GM06990 (cell line): Measurements from ENCODE around the gene MAML3.

Experiments used
- DNase-seq: peaks from one replicate; pipeline ENCODE4 v3.0.0-alpha.2; 2011; ENCODE audit not compliant: insufficient read length; ENCODE audit errors: extremely low read depth
- H3K27me3 ChIP-seq: replicated peaks from 2 replicates; pipeline ENCODE4 v1.6.0; 2011; ENCODE audit warnings: low read length; ENCODE audit not compliant: control insufficient read depth, insufficient read depth
- H3K36me3 ChIP-seq: 2 replicates; pipeline ENCODE4 v1.5.1; 2011; ENCODE audit warnings: low read length; ENCODE audit not compliant: control insufficient read depth, insufficient read depth
- H3K4me3 ChIP-seq: replicated peaks from 2 replicates; pipeline ENCODE4 v1.5.1; 2011; ENCODE audit warnings: low read depth, mild to moderate bottlenecking, control low read depth, low read length
- TF ChIP-seq, protein P1 (sequence below): IDR thresholded peaks from 2 replicates; pipeline ENCODE4 v1.5.1; 2011; ENCODE audit warnings: low read length, control low read depth, mild to moderate bottlenecking, inconsistent platforms; ENCODE audit not compliant: insufficient read depth, poor library complexity, severe bottlenecking

Gene MAML3

DNA sequence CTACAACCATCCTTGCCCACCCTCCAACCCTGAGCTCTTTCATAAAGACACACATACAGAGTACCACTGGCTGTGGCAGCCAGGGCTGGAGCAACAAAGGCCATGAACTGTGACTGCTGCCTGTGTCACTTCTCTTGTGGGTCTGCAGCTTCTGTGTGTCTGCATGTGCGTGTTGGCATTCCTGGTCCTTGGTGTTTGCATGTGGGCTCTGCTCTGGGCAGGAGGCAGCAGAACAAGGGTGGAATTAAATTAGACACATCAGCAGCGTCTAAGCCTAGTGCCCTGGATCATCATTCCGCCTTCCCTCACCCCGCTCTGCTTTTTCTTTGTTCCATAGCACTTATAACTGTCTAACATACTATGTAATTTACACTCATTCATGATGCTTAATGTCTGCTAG lies 330.6 kb downstream of the MAML3 start:
- Histone ChIP-seq H3K4me3 (no peak overlapping the region), H3K27me3 (no peaks in the 10 kb centered on the region; the same call in none of the 2 replicates), H3K36me3 (no peaks in the 10 kb centered on the region)
- no peak for DNase-seq
- TF ChIP-seq, protein P1, sequence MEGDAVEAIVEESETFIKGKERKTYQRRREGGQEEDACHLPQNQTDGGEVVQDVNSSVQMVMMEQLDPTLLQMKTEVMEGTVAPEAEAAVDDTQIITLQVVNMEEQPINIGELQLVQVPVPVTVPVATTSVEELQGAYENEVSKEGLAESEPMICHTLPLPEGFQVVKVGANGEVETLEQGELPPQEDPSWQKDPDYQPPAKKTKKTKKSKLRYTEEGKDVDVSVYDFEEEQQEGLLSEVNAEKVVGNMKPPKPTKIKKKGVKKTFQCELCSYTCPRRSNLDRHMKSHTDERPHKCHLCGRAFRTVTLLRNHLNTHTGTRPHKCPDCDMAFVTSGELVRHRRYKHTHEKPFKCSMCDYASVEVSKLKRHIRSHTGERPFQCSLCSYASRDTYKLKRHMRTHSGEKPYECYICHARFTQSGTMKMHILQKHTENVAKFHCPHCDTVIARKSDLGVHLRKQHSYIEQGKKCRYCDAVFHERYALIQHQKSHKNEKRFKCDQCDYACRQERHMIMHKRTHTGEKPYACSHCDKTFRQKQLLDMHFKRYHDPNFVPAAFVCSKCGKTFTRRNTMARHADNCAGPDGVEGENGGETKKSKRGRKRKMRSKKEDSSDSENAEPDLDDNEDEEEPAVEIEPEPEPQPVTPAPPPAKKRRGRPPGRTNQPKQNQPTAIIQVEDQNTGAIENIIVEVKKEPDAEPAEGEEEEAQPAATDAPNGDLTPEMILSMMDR = no peak

DNA sequence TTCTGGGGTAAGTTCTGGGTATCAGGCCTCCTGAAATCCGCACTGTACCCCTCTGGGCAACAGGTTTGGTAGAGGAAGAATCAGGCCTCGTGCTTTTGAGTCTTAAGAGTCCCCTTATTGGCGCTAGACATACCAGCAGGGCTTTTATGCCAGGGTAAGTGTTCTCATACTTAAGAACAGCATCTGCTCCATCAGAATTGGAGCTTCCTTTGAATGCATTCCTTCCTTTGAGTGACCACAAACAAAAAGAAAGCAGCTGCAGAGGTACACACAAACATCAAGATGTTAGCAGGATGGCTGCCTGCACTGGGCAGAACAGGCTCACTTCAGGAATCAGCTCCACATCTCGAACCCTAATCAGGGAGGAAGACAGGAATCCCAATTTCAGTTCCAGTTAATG lies 331.6 kb downstream of the MAML3 start:
- TF ChIP-seq, protein P1 = no peak
- no peak for DNase-seq
- H3K27me3 ChIP-seq = no peaks in the 10 kb centered on the region; the same call in none of the 2 replicates

GRCh38 chr4:139819082-139819481 lies 334.9 kb downstream of the MAML3 start:
- Histone ChIP-seq H3K36me3 (no peaks in the 10 kb centered on the region), H3K27me3 (no peaks in the 10 kb centered on the region; the same call in 1 of the 2 replicates), H3K4me3 (no peak overlapping the region)
- no peak for DNase-seq
- TF ChIP-seq, protein P1 = no peak

More for the DNA sequence above, 331.6 kb downstream of the MAML3 start:
- no peak overlapping the region for H3K4me3 ChIP-seq
- H3K36me3 ChIP-seq = no peaks in the 10 kb centered on the region

- H3K27me3 ChIP-seq = no peaks in the 10 kb centered on the region; the same call in 1 of the 2 replicates
- no peaks in the 10 kb centered on the region for H3K36me3 ChIP-seq
- no peak overlapping the region for H3K4me3 ChIP-seq
- no peak for DNase-seq
- TF ChIP-seq, protein P1 = no peak
These were observed 336.1 kb downstream of the MAML3 start for GRCh38 chr4:139817657-139818452.

GRCh38 chr4:139816856-139817255 lies 337.1 kb downstream of the MAML3 start:
- TF ChIP-seq, protein P1 = no peak
- Histone ChIP-seq H3K4me3 (no peak overlapping the region), H3K27me3 (no peaks in the 10 kb centered on the region; the same call in 1 of the 2 replicates), H3K36me3 (no peaks in the 10 kb centered on the region)
- no peak for DNase-seq
